IPS-15b (cell line): Measurements from ENCODE around the gene OVAAL.
"Not testable (repeated sequence)": the region's sequence is repeated elsewhere in the genome, so short reads cannot be mapped to it uniquely, and the experiment has no call there.

Experiments
- H3K27me3 ChIP-seq: one replicate; pipeline ENCODE4 v1.6.1; 2013; ENCODE audit warnings: low read length; ENCODE audit not compliant: control insufficient read depth, insufficient read depth
- H3K36me3 ChIP-seq: one replicate; pipeline ENCODE4 v1.6.1; 2013; ENCODE audit warnings: low read length; ENCODE audit not compliant: control insufficient read depth, insufficient read depth
- H3K4me1 ChIP-seq: one replicate; pipeline ENCODE4 v1.6.1; 2013; ENCODE audit warnings: mild to moderate bottlenecking, low read length; ENCODE audit not compliant: control insufficient read depth, insufficient read depth
- H3K4me3 ChIP-seq: one replicate; pipeline ENCODE4 v1.5.1; 2013; ENCODE audit warnings: low read depth, low read length
- H3K9ac ChIP-seq: one replicate; pipeline ENCODE4 v1.6.1; 2013; ENCODE audit warnings: low read depth, mild to moderate bottlenecking, low read length
- H3K9me3 ChIP-seq: one replicate; pipeline ENCODE4 v1.6.1; 2013; ENCODE audit warnings: mild to moderate bottlenecking, low read length; ENCODE audit not compliant: control insufficient read depth, insufficient read depth

The OVAAL gene

GRCh38 chr1:180542113-180542837 is 16.5 kb upstream of the OVAAL start:
- no peak overlapping the region for H3K9ac ChIP-seq
- no peaks in the 10 kb centered on the region for H3K27me3 ChIP-seq
- H3K36me3 ChIP-seq = no peaks in the 10 kb centered on the region
- H3K9me3 ChIP-seq = no peaks in the 10 kb centered on the region
- H3K4me3 ChIP-seq = no peak overlapping the region
- peaks cover 4% of the 10 kb centered on the region for H3K4me1 ChIP-seq

DNA sequence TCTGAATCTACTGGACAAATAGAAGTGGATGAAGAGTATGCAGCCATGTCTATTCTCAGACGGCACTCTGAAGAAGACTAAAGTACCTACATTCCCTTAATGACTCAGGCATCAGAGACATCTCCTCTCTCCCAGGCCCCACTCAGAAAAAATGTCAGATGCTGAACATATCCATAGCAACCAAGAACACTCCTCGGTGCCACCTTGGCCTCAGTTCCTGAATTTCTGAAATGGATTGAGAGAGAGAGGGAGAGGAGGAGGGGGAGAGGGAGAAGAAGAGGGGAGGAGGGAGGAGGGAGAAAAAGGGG is 16.0 kb upstream of the OVAAL start:
- peaks cover 4% of the 10 kb centered on the region for H3K4me1 ChIP-seq
- H3K27me3 ChIP-seq = no peaks in the 10 kb centered on the region
- no peak overlapping the region for H3K9ac ChIP-seq

GRCh38 chr1:180544050-180544449 is 14.7 kb upstream of the OVAAL start:
- Histone ChIP-seq H3K9me3 (no peaks in the 10 kb centered on the region), H3K4me3 (no peak overlapping the region), H3K36me3 (no peaks in the 10 kb centered on the region), H3K27me3 (no peaks in the 10 kb centered on the region), H3K4me1 (peaks cover 4% of the 10 kb centered on the region), H3K9ac (no peak overlapping the region)

More for the DNA sequence above, 16.0 kb upstream of the OVAAL start:
- H3K36me3 ChIP-seq = no peaks in the 10 kb centered on the region
- H3K4me3 ChIP-seq = no peak overlapping the region
- H3K9me3 ChIP-seq = no peaks in the 10 kb centered on the region

DNA sequence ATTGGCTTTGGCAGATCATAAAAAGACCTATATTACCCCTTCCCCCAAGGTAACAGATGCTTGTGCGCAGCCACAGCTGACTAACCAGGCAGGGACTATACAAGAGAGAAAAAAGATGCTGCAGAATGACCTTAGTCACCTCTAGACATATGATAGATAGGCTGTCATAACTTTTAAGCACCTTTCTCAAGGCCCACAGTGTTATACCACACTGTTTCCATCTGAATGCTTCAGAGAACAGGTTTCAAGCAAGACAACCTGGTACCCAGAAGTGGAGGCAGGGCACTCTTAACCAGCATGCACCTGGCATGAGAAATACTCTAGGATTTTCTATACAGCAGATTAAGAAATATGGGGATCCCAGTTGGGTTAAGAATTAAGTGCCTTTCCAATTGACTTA is 12.8 kb upstream of the OVAAL start:
- Histone ChIP-seq H3K4me3 (no peak overlapping the region), H3K36me3 (no peaks in the 10 kb centered on the region), H3K9ac (no peak overlapping the region), H3K9me3 (no peaks in the 10 kb centered on the region), H3K4me1 (peaks cover 4% of the 10 kb centered on the region), H3K27me3 (no peaks in the 10 kb centered on the region)

- Histone ChIP-seq H3K9me3 (no peaks in the 10 kb centered on the region), H3K4me3 (no peak overlapping the region), H3K27me3 (no peaks in the 10 kb centered on the region), H3K4me1 (no peaks in the 10 kb centered on the region), H3K9ac (no peak overlapping the region), H3K36me3 (no peaks in the 10 kb centered on the region)
Measured at GRCh38 chr1:180548686-180549317, 10.0 kb upstream of the OVAAL start.

DNA sequence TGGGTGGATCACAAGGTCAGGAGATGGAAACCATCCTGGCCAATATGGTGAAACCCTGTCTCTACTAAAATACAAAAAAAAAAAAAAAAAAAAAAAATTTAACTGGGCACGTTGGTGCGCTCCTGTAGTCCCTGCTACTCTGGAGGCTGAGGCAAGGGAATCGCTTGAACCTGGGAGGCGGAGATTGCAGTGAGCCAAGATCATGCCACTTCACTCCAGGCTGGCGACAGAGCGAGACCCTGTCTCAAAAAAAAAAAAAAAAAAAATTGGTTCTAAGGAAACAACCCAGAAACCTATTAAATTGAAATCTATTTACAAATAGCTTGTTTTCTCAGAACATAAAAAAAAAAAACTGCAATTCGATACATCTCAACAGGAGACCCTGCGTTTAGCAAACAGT is 9.0 kb upstream of the OVAAL start:
- H3K4me1 ChIP-seq, H3K36me3 ChIP-seq, H3K9me3 ChIP-seq, H3K9ac ChIP-seq, H3K4me3 ChIP-seq, H3K27me3 ChIP-seq: not testable (repeated sequence)

- no peak overlapping the region for H3K4me3 ChIP-seq
- no peaks in the 10 kb centered on the region for H3K9me3 ChIP-seq
- H3K36me3 ChIP-seq = no peaks in the 10 kb centered on the region
- H3K9ac ChIP-seq = no peak overlapping the region
- no peaks in the 10 kb centered on the region for H3K27me3 ChIP-seq
- no peaks in the 10 kb centered on the region for H3K4me1 ChIP-seq
Measured at GRCh38 chr1:180550241-180550640, 8.5 kb upstream of the OVAAL start.

- H3K4me3 ChIP-seq = no peak overlapping the region
- no peaks in the 10 kb centered on the region for H3K27me3 ChIP-seq
- H3K36me3 ChIP-seq = no peaks in the 10 kb centered on the region
- no peaks in the 10 kb centered on the region for H3K9me3 ChIP-seq
- H3K4me1 ChIP-seq = no peaks in the 10 kb centered on the region
- H3K9ac ChIP-seq = no peak overlapping the region
Measured at GRCh38 chr1:180551997-180552396, 6.8 kb upstream of the OVAAL start.

- H3K27me3 ChIP-seq, H3K4me3 ChIP-seq, H3K9ac ChIP-seq, H3K9me3 ChIP-seq, H3K36me3 ChIP-seq, H3K4me1 ChIP-seq: not testable (repeated sequence)
Measured at GRCh38 chr1:180553046-180553445, 5.7 kb upstream of the OVAAL start.

DNA sequence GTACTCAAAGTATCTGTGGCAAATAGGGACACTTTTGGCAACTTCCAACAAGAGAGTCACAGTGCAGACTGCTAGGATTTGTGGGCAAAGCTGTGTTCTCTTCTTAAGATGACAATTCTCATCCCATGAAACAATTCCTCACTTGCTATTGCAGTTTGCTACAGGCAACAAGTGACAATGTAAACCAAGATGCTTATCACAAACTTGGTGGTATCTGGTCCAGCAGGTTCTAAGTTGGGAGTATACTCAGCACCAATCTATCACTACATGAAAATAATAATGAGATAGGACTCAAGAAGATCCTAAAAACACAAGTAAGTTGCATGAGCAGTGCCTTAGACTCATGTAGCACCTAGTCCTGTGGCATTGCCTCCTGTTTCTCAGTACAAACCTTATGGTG is 3.4 kb upstream of the OVAAL start:
- Histone ChIP-seq H3K9me3 (no peaks in the 10 kb centered on the region), H3K4me3 (no peak overlapping the region), H3K27me3 (no peaks in the 10 kb centered on the region), H3K36me3 (no peaks in the 10 kb centered on the region), H3K9ac (no peak overlapping the region), H3K4me1 (no peaks in the 10 kb centered on the region)

- Histone ChIP-seq H3K27me3 (no peaks in the 10 kb centered on the region), H3K36me3 (no peaks in the 10 kb centered on the region), H3K4me1 (no peaks in the 10 kb centered on the region), H3K9me3 (no peaks in the 10 kb centered on the region), H3K9ac (no peak overlapping the region), H3K4me3 (no peak overlapping the region)
Measured at GRCh38 chr1:180560200-180560867, 1.6 kb downstream of the OVAAL start.
